Islet precursor cell (in vitro differentiated cells): ENCODE data around the gene IP6K1.
"Not testable (repeated sequence)": the region's sequence is repeated elsewhere in the genome, so short reads cannot be mapped to it uniquely, and the experiment has no call there.

ENCODE experiments used
- DNase-seq: peaks from one replicate; pipeline ENCODE4 v3.0.0-alpha.2; 2018

Gene IP6K1

GRCh38 chr3:49705390-49705960 is 80.9 kb downstream of the IP6K1 start:
- no peak for DNase-seq

- DNase-seq, result no peak
Measured at GRCh38 chr3:49704629-49705028, 81.7 kb downstream of the IP6K1 start.

- DNase-seq, result no peak
Measured at GRCh38 chr3:49703956-49704355, 82.4 kb downstream of the IP6K1 start.

- peak; percentile 86 for DNase-seq
Measured at GRCh38 chr3:49703443-49703927, 82.9 kb downstream of the IP6K1 start.

GRCh38 chr3:49702672-49703071 is 83.7 kb downstream of the IP6K1 start:
- DNase-seq, result no peak

- peak; percentile 73 for DNase-seq
Measured at GRCh38 chr3:49701388-49702077, 84.8 kb downstream of the IP6K1 start.

- DNase-seq, result no peak
Measured at GRCh38 chr3:49700453-49701128, 85.8 kb downstream of the IP6K1 start.

- DNase-seq, result no peak
Measured at GRCh38 chr3:49700014-49700413, 86.3 kb downstream of the IP6K1 start.

- no peak for DNase-seq
Measured at GRCh38 chr3:49699281-49699979, 86.9 kb downstream of the IP6K1 start.

GRCh38 chr3:49695350-49696015 is 90.9 kb downstream of the IP6K1 start:
- DNase-seq, result not testable (repeated sequence)

GRCh38 chr3:49694409-49695070 is 91.8 kb downstream of the IP6K1 start:
- not testable (repeated sequence) for DNase-seq

GRCh38 chr3:49691481-49691880 is 94.9 kb downstream of the IP6K1 start:
- DNase-seq, result not testable (repeated sequence)

GRCh38 chr3:49690856-49691255 is 95.5 kb downstream of the IP6K1 start:
- DNase-seq, result not testable (repeated sequence)

- DNase-seq, result not testable (repeated sequence)
Measured at GRCh38 chr3:49689908-49690624, 96.3 kb downstream of the IP6K1 start.

GRCh38 chr3:49689046-49689907 is 97.1 kb downstream of the IP6K1 start, which contains the start of the genes MST1 and RNF123:
MST1 (minus strand) TSS chr3:49689474; CDS start chr3:49688691, 783 bp downstream.
RNF123 (plus strand) TSS chr3:49689557; CDS start chr3:49691166, 1,609 bp downstream.
- peak; percentile 96 for DNase-seq

GRCh38 chr3:49688338-49689045 is 97.8 kb downstream of the IP6K1 start:
- not testable (repeated sequence) for DNase-seq

GRCh38 chr3:49687424-49687795 is 98.9 kb downstream of the IP6K1 start:
- DNase-seq, result not testable (repeated sequence)

- DNase-seq, result peak; percentile 96
Measured at GRCh38 chr3:49686769-49687423, 99.4 kb downstream of the IP6K1 start.

GRCh38 chr3:49686346-49686745 is 100.0 kb downstream of the IP6K1 start:
- peak; percentile 90 for DNase-seq
